ENCODE results near the gene KRTAP25-1.

The KRTAP25-1 gene

GRCh38 chr21:30289215-30289614 is at the start of gene KRTAP25-1:
KRTAP25-1 (minus strand) TSS chr21:30289514; CDS start chr21:30289490, 24 bp downstream.
- Histone ChIP-seq H3K36me3 (no peaks in the 10 kb centered on the region), H3K27ac (no peak within 1 kb of the TSS), H4K20me1 (no peaks in the 10 kb centered on the region), H3K4me2 (no peak within 1 kb of the TSS), H3K9me3 (no peaks in the 10 kb centered on the region), H3K27me3 (no peaks in the 10 kb centered on the region), H3K4me1 (peaks cover 7% of the 10 kb centered on the region; the same call in 1 of the 2 replicates), H3K4me3 (no peak within 1 kb of the TSS), H3K9ac (no peak within 1 kb of the TSS)
- no peak for TF ChIP-seq Cebpa-rat (IDR thresholded peaks at IDR 0.05)

GRCh38 chr21:30338717-30339116 is 49.4 kb upstream of the KRTAP25-1 start:
- Histone ChIP-seq H3K4me3 (no peak overlapping the region), H3K27me3 (no peaks in the 10 kb centered on the region), H3K9ac (no peak overlapping the region), H3K4me1 (no peaks in the 10 kb centered on the region), H3K27ac (no peak overlapping the region), H3K36me3 (no peaks in the 10 kb centered on the region), H4K20me1 (no peaks in the 10 kb centered on the region), H3K9me3 (no peaks in the 10 kb centered on the region), H3K4me2 (no peak overlapping the region)
- no peak for TF ChIP-seq Cebpa-rat (IDR thresholded peaks at IDR 0.05)

GRCh38 chr21:30337772-30338171 is 48.5 kb upstream of the KRTAP25-1 start:
- H3K4me1 ChIP-seq = no peaks in the 10 kb centered on the region
- H3K9me3 ChIP-seq = no peaks in the 10 kb centered on the region
- H3K4me2 ChIP-seq = no peak overlapping the region
- no peak overlapping the region for H3K4me3 ChIP-seq
- no peaks in the 10 kb centered on the region for H3K27me3 ChIP-seq
- TF ChIP-seq Cebpa-rat (IDR thresholded peaks at IDR 0.05) = no peak
- H3K9ac ChIP-seq = no peak overlapping the region
- H3K27ac ChIP-seq = no peak overlapping the region
- H4K20me1 ChIP-seq = no peaks in the 10 kb centered on the region
- H3K36me3 ChIP-seq = no peaks in the 10 kb centered on the region

- no peak within 1 kb of the TSS for H3K4me2 ChIP-seq
- H3K27ac ChIP-seq = no peak within 1 kb of the TSS
- H3K36me3 ChIP-seq = no peaks in the 10 kb centered on the region
- no peak within 1 kb of the TSS for H3K4me3 ChIP-seq
- no peaks in the 10 kb centered on the region for H3K9me3 ChIP-seq
- no peak within 1 kb of the TSS for H3K9ac ChIP-seq
- H3K27me3 ChIP-seq = no peaks in the 10 kb centered on the region
- H3K4me1 ChIP-seq = no peaks in the 10 kb centered on the region
- TF ChIP-seq Cebpa-rat (IDR thresholded peaks at IDR 0.05) = no peak
- H4K20me1 ChIP-seq = no peaks in the 10 kb centered on the region
Measured at GRCh38 chr21:30337276-30337744, 48.0 kb upstream of the KRTAP25-1 start, which contains the start of gene KRTAP27-1. KRTAP27-1 (minus strand) TSS chr21:30337694; CDS start chr21:30337668, 26 bp downstream.

- H3K4me1 ChIP-seq = no peaks in the 10 kb centered on the region
- no peak overlapping the region for H3K27ac ChIP-seq
- no peak overlapping the region for H3K4me2 ChIP-seq
- no peak overlapping the region for H3K4me3 ChIP-seq
- no peaks in the 10 kb centered on the region for H3K27me3 ChIP-seq
- H3K9ac ChIP-seq = no peak overlapping the region
- no peaks in the 10 kb centered on the region for H4K20me1 ChIP-seq
- no peaks in the 10 kb centered on the region for H3K9me3 ChIP-seq
- TF ChIP-seq Cebpa-rat (IDR thresholded peaks at IDR 0.05) = no peak
- H3K36me3 ChIP-seq = no peaks in the 10 kb centered on the region
Measured at GRCh38 chr21:30336596-30336995, 47.3 kb upstream of the KRTAP25-1 start.

- Histone ChIP-seq H4K20me1 (no peaks in the 10 kb centered on the region), H3K27me3 (no peaks in the 10 kb centered on the region), H3K9me3 (no peaks in the 10 kb centered on the region), H3K4me2 (no peak overlapping the region), H3K4me3 (no peak overlapping the region), H3K36me3 (no peaks in the 10 kb centered on the region), H3K9ac (no peak overlapping the region), H3K4me1 (no peaks in the 10 kb centered on the region), H3K27ac (no peak overlapping the region)
- no peak for TF ChIP-seq Cebpa-rat (IDR thresholded peaks at IDR 0.05)
Measured at GRCh38 chr21:30333736-30334135, 44.4 kb upstream of the KRTAP25-1 start.

GRCh38 chr21:30332681-30333080 is 43.4 kb upstream of the KRTAP25-1 start:
- no peak for TF ChIP-seq Cebpa-rat (IDR thresholded peaks at IDR 0.05)

GRCh38 chr21:30329203-30329875 is 40.0 kb upstream of the KRTAP25-1 start:
- Histone ChIP-seq H3K4me2 (no peak overlapping the region), H3K4me3 (no peak overlapping the region), H3K36me3 (no peaks in the 10 kb centered on the region), H3K27me3 (no peaks in the 10 kb centered on the region), H3K4me1 (no peaks in the 10 kb centered on the region), H3K27ac (no peak overlapping the region), H4K20me1 (no peaks in the 10 kb centered on the region), H3K9ac (no peak overlapping the region), H3K9me3 (no peaks in the 10 kb centered on the region)
- no peak for TF ChIP-seq Cebpa-rat (IDR thresholded peaks at IDR 0.05)

More at GRCh38 chr21:30332681-30333080, 43.4 kb upstream of the KRTAP25-1 start:
- no peak overlapping the region for H3K4me2 ChIP-seq
- H3K27ac ChIP-seq = no peak overlapping the region
- H3K36me3 ChIP-seq = no peaks in the 10 kb centered on the region
- H3K4me3 ChIP-seq = no peak overlapping the region
- no peaks in the 10 kb centered on the region for H3K27me3 ChIP-seq
- no peaks in the 10 kb centered on the region for H4K20me1 ChIP-seq
- no peaks in the 10 kb centered on the region for H3K4me1 ChIP-seq
- H3K9ac ChIP-seq = no peak overlapping the region
- no peaks in the 10 kb centered on the region for H3K9me3 ChIP-seq

GRCh38 chr21:30326390-30326789 is 37.1 kb upstream of the KRTAP25-1 start:
- no peaks in the 10 kb centered on the region for H3K9me3 ChIP-seq
- no peak overlapping the region for H3K4me2 ChIP-seq
- H3K4me3 ChIP-seq = no peak overlapping the region
- H3K36me3 ChIP-seq = no peaks in the 10 kb centered on the region
- H3K27me3 ChIP-seq = no peaks in the 10 kb centered on the region
- H3K4me1 ChIP-seq = no peaks in the 10 kb centered on the region
- H3K9ac ChIP-seq = no peak overlapping the region
- H3K27ac ChIP-seq = no peak overlapping the region
- no peak for TF ChIP-seq Cebpa-rat (IDR thresholded peaks at IDR 0.05)
- H4K20me1 ChIP-seq = no peaks in the 10 kb centered on the region

- H3K36me3 ChIP-seq = no peaks in the 10 kb centered on the region
- no peak for TF ChIP-seq Cebpa-rat (IDR thresholded peaks at IDR 0.05)
- H3K4me2 ChIP-seq = no peak within 1 kb of the TSS
- H3K9me3 ChIP-seq = no peaks in the 10 kb centered on the region
- no peaks in the 10 kb centered on the region for H4K20me1 ChIP-seq
- H3K27ac ChIP-seq = no peak within 1 kb of the TSS
- no peak within 1 kb of the TSS for H3K9ac ChIP-seq
- no peaks in the 10 kb centered on the region for H3K4me1 ChIP-seq
- no peaks in the 10 kb centered on the region for H3K27me3 ChIP-seq
- H3K4me3 ChIP-seq = no peak within 1 kb of the TSS
Measured at GRCh38 chr21:30320215-30320614, 30.9 kb upstream of the KRTAP25-1 start, which contains the start of gene KRTAP26-1. KRTAP26-1 (minus strand) TSS chr21:30320315; CDS start chr21:30320035, 280 bp downstream.
